H1 (cell line): ENCODE data around the gene TSHZ2. TPM values are rescaled to one million over a fixed set of nuclear protein-coding genes. Genes with fewer than 3 reads are reported as not detected.

Experiments
- CTCF ChIA-PET: fragments of 300-600 bp; sonication (Branson Sonifier 250); formaldehyde crosslinking; loops from one replicate; lab custom pipeline; 2021; ENCODE audit not compliant: partially characterized antibody; lab: Charles Lee
- POLR2A ChIA-PET: fragments of 300-600 bp; sonication (Branson Sonifier 250); formaldehyde crosslinking; loops from one replicate; lab custom pipeline; 2021; ENCODE audit warnings: inconsistent platforms; ENCODE audit not compliant: partially characterized antibody; lab: Charles Lee
- DNase-seq, 2 experiments: peaks; one replicate each; pipeline versions ENCODE4 v3.0.0 to v3.0.0-alpha.2; 2010 to 2022; ENCODE audit warnings: low spot score in 2 of 2, low read depth in 1 of 2, mixed read lengths in 1 of 2
- FAIRE-seq: peaks from 2 replicates; lab custom pipeline; 2011; peaks lifted over from hg19 to GRCh38; lab: Jason Lieb, UNC
- H2AFZ ChIP-seq: 2 replicates; pipeline ENCODE4 v1.8.1; 2012; ENCODE audit warnings: low read length, inconsistent platforms
- H2AK5ac ChIP-seq: 2 replicates; pipeline ENCODE4 v1.6.1; 2013; ENCODE audit warnings: low read depth, low read length
- H2BK120ac ChIP-seq: replicated peaks from 2 replicates; pipeline ENCODE3; 2013; ENCODE audit warnings: low read depth, low read length, inconsistent platforms
- H2BK12ac ChIP-seq: 2 replicates; pipeline ENCODE4 v1.6.1; 2013; ENCODE audit warnings: low read depth, low read length
- H2BK15ac ChIP-seq: 2 replicates; pipeline ENCODE4 v1.6.1; 2013; ENCODE audit warnings: low read length
- H2BK20ac ChIP-seq: 2 replicates; pipeline ENCODE4 v1.6.1; 2013; ENCODE audit warnings: low read length
- H2BK5ac ChIP-seq: 2 replicates; pipeline ENCODE4 v1.6.1; 2013; ENCODE audit warnings: low read depth, low read length
- H3K14ac ChIP-seq: 2 replicates; pipeline ENCODE4 v1.6.1; 2013; ENCODE audit warnings: inconsistent platforms; ENCODE audit not compliant: insufficient read length
- H3K18ac ChIP-seq: 2 replicates; pipeline ENCODE4 v1.6.1; 2013; ENCODE audit warnings: low read length; ENCODE audit errors: extremely low read depth
- H3K23ac ChIP-seq: 2 replicates; pipeline ENCODE4 v1.6.1; 2013; ENCODE audit warnings: inconsistent platforms; ENCODE audit not compliant: insufficient read length
- H3K23me2 ChIP-seq: 2 replicates; pipeline ENCODE4 v1.6.1; 2013; ENCODE audit warnings: low read depth, low read length
- H3K27ac ChIP-seq: 2 replicates; pipeline ENCODE4 v1.6.1; 2011; ENCODE audit warnings: low read depth, low read length, inconsistent platforms
- H3K27me3 ChIP-seq, 4 experiments: replicated peaks in 1 of 4; 1 replicate in 1 of 4; 2 replicates in 3 of 4; pipeline versions ENCODE4 v1.6.1 to v1.8.1; 2011 to 2013; ENCODE audit warnings: low read length in 3 of 4, mild to moderate bottlenecking in 3 of 4, inconsistent platforms in 2 of 4, mixed read lengths in 2 of 4, moderate library complexity in 1 of 4; ENCODE audit not compliant: control insufficient read depth in 3 of 4, insufficient read depth in 3 of 4; ENCODE audit errors: extremely low read depth in 1 of 4
- H3K36me3 ChIP-seq, 4 experiments: 2 replicates each; pipeline versions ENCODE4 v1.6.1 to v1.8.1; 2011 to 2013; ENCODE audit warnings: mild to moderate bottlenecking in 4 of 4, low read length in 3 of 4, moderate library complexity in 2 of 4, control low read depth in 1 of 4, inconsistent platforms in 1 of 4; ENCODE audit not compliant: insufficient read depth in 4 of 4, control insufficient read depth in 2 of 4
- H3K4ac ChIP-seq: replicated peaks from 2 replicates; pipeline ENCODE3; 2013; ENCODE audit warnings: low read length, low read depth, mixed read lengths, inconsistent platforms; ENCODE audit not compliant: insufficient read length
- H3K4me1 ChIP-seq, 4 experiments: replicated peaks in 1 of 4; 1 replicate in 1 of 4; 2 replicates in 3 of 4; pipeline versions ENCODE4 v1.6.1 to v1.8.1; 2011 to 2013; ENCODE audit warnings: low read length in 3 of 4, inconsistent platforms in 2 of 4, mixed read lengths in 1 of 4; ENCODE audit not compliant: insufficient read depth in 4 of 4, control insufficient read depth in 3 of 4
- H3K4me2 ChIP-seq, 2 experiments: 2 replicates each; pipeline versions ENCODE4 v1.6.1 to v1.8.1; 2011 to 2013; ENCODE audit warnings: low read depth in 2 of 2, low read length in 2 of 2, control low read depth in 1 of 2, inconsistent platforms in 1 of 2, mild to moderate bottlenecking in 1 of 2; ENCODE audit not compliant: insufficient read depth in 1 of 2
- H3K4me3 ChIP-seq, 4 experiments: fragments of 200-600, 300-600 bp in 1 of 4; sonication (generic), shearing (Covaris generic), sonication (Bioruptor Twin) in 1 of 4; 2 replicates each; pipeline versions ENCODE4 v1.5.1 to v1.8.1; 2011 to 2016; ENCODE audit warnings: low read length in 4 of 4, low read depth in 3 of 4, control low read depth in 2 of 4, inconsistent platforms in 2 of 4, mild to moderate bottlenecking in 2 of 4, mixed read lengths in 1 of 4, moderate library complexity in 1 of 4; ENCODE audit not compliant: insufficient read depth in 2 of 4; ENCODE audit errors: extremely low read depth in 1 of 4
- H3K56ac ChIP-seq: replicated peaks from 2 replicates; pipeline ENCODE3; 2013; ENCODE audit warnings: low read depth, mild to moderate bottlenecking, mixed read lengths, low read length, inconsistent platforms; ENCODE audit not compliant: insufficient read length
- H3K79me1 ChIP-seq: 2 replicates; pipeline ENCODE4 v1.6.1; 2013; ENCODE audit warnings: low read depth, low read length, control low read depth
- H3K79me2 ChIP-seq, 2 experiments: 2 replicates each; pipeline versions ENCODE4 v1.6.1 to v1.8.1; 2012 to 2013; ENCODE audit warnings: low read length in 2 of 2, mild to moderate bottlenecking in 2 of 2, inconsistent platforms in 1 of 2; ENCODE audit not compliant: insufficient read depth in 2 of 2, control insufficient read depth in 1 of 2
- H3K9ac ChIP-seq, 4 experiments: replicated peaks in 1 of 4; 1 replicate in 1 of 4; 2 replicates in 3 of 4; pipeline versions ENCODE4 v1.6.1 to v1.8.1; 2011 to 2013; ENCODE audit warnings: low read depth in 3 of 4, low read length in 3 of 4, control low read depth in 2 of 4, mild to moderate bottlenecking in 2 of 4, moderate library complexity in 2 of 4, inconsistent platforms in 1 of 4; ENCODE audit errors: extremely low read depth in 1 of 4
- H3K9me3 ChIP-seq, 2 experiments: 2 replicates each; pipeline versions ENCODE4 v1.6.1 to v1.8.1; 2012 to 2013; ENCODE audit warnings: mild to moderate bottlenecking in 2 of 2, moderate library complexity in 2 of 2, control low read depth in 1 of 2, inconsistent platforms in 1 of 2, low read depth in 1 of 2, low read length in 1 of 2, mixed read lengths in 1 of 2; ENCODE audit not compliant: insufficient read depth in 2 of 2
- H4K20me1 ChIP-seq, 2 experiments: replicated peaks in 1 of 2; 2 replicates each; pipeline versions ENCODE3 to v1.8.1; 2011 to 2013; ENCODE audit warnings: inconsistent platforms in 2 of 2, low read length in 2 of 2, mild to moderate bottlenecking in 1 of 2; ENCODE audit not compliant: insufficient read depth in 2 of 2, control insufficient read depth in 1 of 2
- H4K5ac ChIP-seq: 2 replicates; pipeline ENCODE4 v1.6.1; 2013; ENCODE audit warnings: low read length, low read depth, mixed read lengths, inconsistent platforms; ENCODE audit not compliant: insufficient read length
- H4K8ac ChIP-seq: 2 replicates; pipeline ENCODE4 v1.8.0; 2013; ENCODE audit warnings: mild to moderate bottlenecking, moderate library complexity, low read length, inconsistent platforms; ENCODE audit not compliant: insufficient read depth; ENCODE audit errors: extremely low read depth
- H4K91ac ChIP-seq: replicated peaks from 2 replicates; pipeline ENCODE3; 2013; ENCODE audit warnings: low read length, mixed read lengths, inconsistent platforms; ENCODE audit not compliant: insufficient read length
- BCL11A ChIP-seq, 2 experiments: IDR thresholded peaks; one replicate each; pipeline ENCODE4 v1.6.1; 2011; ENCODE audit warnings: low read depth in 2 of 2, low read length in 2 of 2, mild to moderate bottlenecking in 2 of 2
- CBX5 ChIP-seq: fragments of 300-800, 300-1000 bp; sonication (generic); IDR thresholded peaks from 2 replicates; pipeline ENCODE4 v1.7.1; 2016; ENCODE audit warnings: antibody characterized with exemption, low read length, low read depth
- EGR1 ChIP-seq: IDR thresholded peaks from 2 replicates; pipeline ENCODE4 v1.6.1; 2011; ENCODE audit warnings: low read depth, low read length, borderline replicate concordance
- HDAC2 ChIP-seq, 2 experiments: fragments of 300-600 bp in 1 of 2; sonication (generic) in 1 of 2; IDR thresholded peaks; 2 replicates each; pipeline ENCODE4 v1.6.1; 2011 to 2012; ENCODE audit warnings: low read depth in 2 of 2, low read length in 2 of 2, mild to moderate bottlenecking in 2 of 2, moderate library complexity in 2 of 2, borderline replicate concordance in 1 of 2, inconsistent platforms in 1 of 2
- HDAC6 ChIP-seq: IDR thresholded peaks from one replicate; pipeline ENCODE4 v1.7.1; 2012; ENCODE audit warnings: low read depth, mild to moderate bottlenecking, inconsistent platforms, low read length, moderate library complexity
- PHF8 ChIP-seq: fragments of 200-600 bp; sonication (generic); conservative IDR thresholded peaks from 2 replicates; pipeline ENCODE4 v1.7.1; 2012; ENCODE audit warnings: low read depth, mild to moderate bottlenecking, inconsistent platforms, low read length, moderate library complexity
- RBBP5 ChIP-seq: IDR thresholded peaks from 2 replicates; pipeline ENCODE4 v1.7.1; 2012; ENCODE audit warnings: low read depth, mild to moderate bottlenecking, inconsistent platforms, low read length, moderate library complexity, borderline replicate concordance
- RFX5 ChIP-seq: IDR thresholded peaks from 2 replicates; pipeline ENCODE4 v1.6.1; 2011; ENCODE audit warnings: low read depth, low read length, improper control_type of control experiment, borderline replicate concordance
- SAP30 ChIP-seq: fragments of 300-600 bp; sonication (generic); IDR thresholded peaks from 2 replicates; pipeline ENCODE4 v1.7.1; 2012; ENCODE audit warnings: low read length, moderate library complexity, mild to moderate bottlenecking, inconsistent platforms; ENCODE audit not compliant: insufficient read depth, insufficient replicate concordance
- SP2 ChIP-seq: IDR thresholded peaks from 2 replicates; pipeline ENCODE4 v1.6.1; 2012; ENCODE audit warnings: mild to moderate bottlenecking, low read length, inconsistent platforms
- WGBS, 2 experiments: shearing (Covaris generic) in 1 of 2; methylation state at CpG; one replicate each; pipeline versions ENCODE4 v1.1.6 to v1.1.7; 2013 to 2015; ENCODE audit warnings: low lambda C conversion rate in 2 of 2, mixed read lengths in 2 of 2, inconsistent platforms in 1 of 2, low coverage in 1 of 2, missing lambda C conversion rate in 1 of 2; ENCODE audit not compliant: insufficient replicate concordance in 2 of 2, insufficient coverage in 1 of 2, insufficient read length in 1 of 2; ENCODE audit errors: extremely low coverage in 1 of 2, missing lambda C conversion rate in 1 of 2; 5-methylcytosine and 5-hydroxymethylcytosine counted together
- polyA plus RNA-seq, 7 experiments: library from polyadenylated mRNA; depleted of rRNA in 3 of 7; stranded (reverse) in 5 of 7; unstranded in 2 of 7; fragments of >200 nt in 5 of 7; fragments of 200-250 nt in 2 of 7; gene quantifications; 1 replicate in 5 of 7; 2 replicates in 1 of 7; 4 replicates in 1 of 7; pipeline versions ENCODE4 v1.2.1 to v1.2.3, GENCODE V29; 2011 to 2013; ENCODE audit warnings: missing spikeins in 2 of 7, mixed read lengths in 2 of 7
- total RNA-seq: library from RNA; stranded (reverse); fragmentation: NEBNext Ultra II Directional; extraction: Animal tissue kit (Norgen Biotek cat#: 25700); gene quantifications from 2 replicates; pipeline ENCODE4 v1.2.1, GENCODE V29; 2021
- TF ChIP-seq, protein P1 (sequence below): IDR thresholded peaks from 2 replicates; pipeline ENCODE4 v1.6.1; 2011; ENCODE audit warnings: low read depth, mild to moderate bottlenecking, low read length; ENCODE audit not compliant: insufficient read depth
- TF ChIP-seq, protein P2 (sequence below): IDR thresholded peaks from 2 replicates; pipeline ENCODE4 v1.6.1; 2012; ENCODE audit warnings: inconsistent platforms

TSHZ2 gene
- total and polyA plus RNA-seq, 2 of the 8 experiments (the other 6 are each of a cell fraction or from before 2014, with no cell fraction given), result 0.14 to 0.30 TPM

DNA sequence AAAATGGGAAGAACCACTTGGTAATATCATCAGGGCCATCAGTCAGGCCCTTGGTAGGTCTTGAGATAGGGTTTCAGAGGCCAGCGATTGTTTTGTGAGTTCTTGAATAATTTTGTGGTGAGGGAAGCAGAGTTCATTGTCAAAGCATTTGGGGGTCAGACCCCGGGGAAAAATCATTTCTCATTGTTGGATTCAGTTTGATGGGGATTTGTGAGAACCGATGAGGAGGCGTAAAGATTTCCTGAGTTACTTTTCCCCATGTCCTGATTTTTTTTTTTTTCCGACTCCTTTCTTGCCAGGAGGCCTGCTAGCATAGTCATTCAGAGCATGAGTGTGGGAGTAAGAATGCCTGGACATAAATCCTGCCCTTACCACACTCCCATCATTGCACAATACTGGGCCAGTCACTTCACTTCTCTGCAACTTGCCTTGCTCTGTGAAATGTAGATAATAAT, 60.3 kb downstream of the TSHZ2 start:
- Histone ChIP-seq H2BK20ac (no peak overlapping the region), H2BK5ac (no peak overlapping the region), H2BK15ac (no peak overlapping the region), H2BK120ac (no peak overlapping the region), H3K27ac (no peak overlapping the region), H4K8ac (no peak overlapping the region), H3K4me3 (no peak overlapping the region), H3K9ac (no peak overlapping the region), H3K23ac (no peak overlapping the region), H3K4me1 (no peaks in the 10 kb centered on the region), H2AK5ac (no peak overlapping the region), H3K4ac (no peak overlapping the region), H3K23me2 (no peaks in the 10 kb centered on the region; the same call in 1 of the 2 replicates), H2AFZ (no peak overlapping the region), H3K18ac (no peak overlapping the region), H3K9me3 (no peaks in the 10 kb centered on the region), H3K79me1 (no peaks in the 10 kb centered on the region), H3K14ac (no peak overlapping the region), H4K91ac (no peak overlapping the region), H2BK12ac (no peak overlapping the region), H3K36me3 (no peaks in the 10 kb centered on the region), H3K4me2 (no peak overlapping the region), H4K5ac (no peak overlapping the region), H3K56ac (no peak overlapping the region), H3K79me2 (no peaks in the 10 kb centered on the region), H4K20me1 (no peaks in the 10 kb centered on the region), H3K27me3 (0 out of 7 replicates have a peak, but pooled peaks cover 0 to 2% (median 0%) of the 10 kb centered on the region in 4 experiments)
- DNase-seq, result no peak
- CTCF ChIA-PET, result no interaction called here
- POLR2A ChIA-PET, result no interaction called here
- FAIRE-seq, result no peak
- WGBS, 2 experiments, result 92% methylated on average over 5 of the region's 5 CpGs; no CpG with 5 or more reads in 1 of the 2 experiments
- TF ChIP-seq, protein P1, sequence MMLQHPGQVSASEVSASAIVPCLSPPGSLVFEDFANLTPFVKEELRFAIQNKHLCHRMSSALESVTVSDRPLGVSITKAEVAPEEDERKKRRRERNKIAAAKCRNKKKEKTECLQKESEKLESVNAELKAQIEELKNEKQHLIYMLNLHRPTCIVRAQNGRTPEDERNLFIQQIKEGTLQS, result no peak
- TF ChIP-seq EGR1, result no peak
- TF ChIP-seq RBBP5, result no peak
- no peak for TF ChIP-seq RFX5
- no peak for TF ChIP-seq SAP30
- TF ChIP-seq BCL11A (IDR thresholded peaks at IDR 0.05; ENCODE audit: low read depth in 2 of 2, low read length in 2 of 2), result no peak
- no peak for TF ChIP-seq CBX5
- no peak for TF ChIP-seq HDAC2 (IDR thresholded peaks at IDR 0.05; ENCODE audit: borderline replicate concordance in 1 of 2, low read depth in 2 of 2, low read length in 2 of 2)
- no peak for TF ChIP-seq PHF8
- no peak for TF ChIP-seq SP2
- no peak for TF ChIP-seq HDAC6
- TF ChIP-seq, protein P2, sequence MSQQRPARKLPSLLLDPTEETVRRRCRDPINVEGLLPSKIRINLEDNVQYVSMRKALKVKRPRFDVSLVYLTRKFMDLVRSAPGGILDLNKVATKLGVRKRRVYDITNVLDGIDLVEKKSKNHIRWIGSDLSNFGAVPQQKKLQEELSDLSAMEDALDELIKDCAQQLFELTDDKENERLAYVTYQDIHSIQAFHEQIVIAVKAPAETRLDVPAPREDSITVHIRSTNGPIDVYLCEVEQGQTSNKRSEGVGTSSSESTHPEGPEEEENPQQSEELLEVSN, result no peak
